AG04449 (cell line): ENCODE data around the gene POMT1.
"Not testable (repeated sequence)": the region's sequence is repeated elsewhere in the genome, so short reads cannot be mapped to it uniquely, and the experiment has no call there.

Experiments used
- CTCF ChIA-PET: fragments of 350-600 bp; formaldehyde crosslinking; extraction: SDS; loops from one replicate; lab custom pipeline; 2021; ENCODE audit warnings: antibody characterized with exemption; lab: Yijun Ruan, JAX
- POLR2A ChIA-PET: fragments of 400-600, 350-600 bp; formaldehyde crosslinking; extraction: SDS; loops from one replicate; lab custom pipeline; 2020; ENCODE audit warnings: antibody characterized with exemption, inconsistent platforms; lab: Yijun Ruan, JAX
- DNase-seq: peaks from one replicate; pipeline ENCODE4 v3.0.0-alpha.2; 2010; ENCODE audit warnings: low read depth, low spot score
- H3K4me3 ChIP-seq: 2 replicates; pipeline ENCODE4 v1.5.1; 2011; ENCODE audit warnings: low read depth, mild to moderate bottlenecking, control low read depth, low read length
- CTCF ChIP-seq: IDR thresholded peaks from one replicate; pipeline ENCODE4 v1.5.1; 2011; ENCODE audit warnings: mild to moderate bottlenecking, moderate library complexity, low read length, control low read depth, inconsistent platforms; ENCODE audit not compliant: insufficient read depth; ENCODE audit errors: missing control alignments

The POMT1 gene

GRCh38 chr9:131511880-131512279, 9.2 kb downstream of the POMT1 start:
- no peak for TF ChIP-seq CTCF
- no peak overlapping the region for H3K4me3 ChIP-seq
- POLR2A ChIA-PET = no interaction called here
- DNase-seq = no peak
- CTCF ChIA-PET = interaction anchor here (1.0 to 1.1 kb wide), 2 partner anchors 31 to 228 kb away, joined by 3 read pairs; partner anchors contain the start of gene RAPGEF1

GRCh38 chr9:131513177-131513576, 10.5 kb downstream of the POMT1 start:
- no peak overlapping the region for H3K4me3 ChIP-seq
- DNase-seq = no peak
- ChIA-PET POLR2A (no interaction called here), CTCF (interaction anchor here (0.7 to 1.0 kb wide), 2 partner anchors 10 to 227 kb away, joined by 3 read pairs; partner anchors contain the start of genes POMT1 and RAPGEF1)
- TF ChIP-seq CTCF = no peak

GRCh38 chr9:131515559-131516031, 12.9 kb downstream of the POMT1 start:
- H3K4me3 ChIP-seq, CTCF ChIA-PET, DNase-seq, POLR2A ChIA-PET: not testable (repeated sequence)

GRCh38 chr9:131516100-131516499, 13.4 kb downstream of the POMT1 start:
- ChIA-PET CTCF (no interaction called here), POLR2A (no interaction called here)
- no peak overlapping the region for H3K4me3 ChIP-seq
- DNase-seq = no peak
- TF ChIP-seq CTCF = no peak

- ChIA-PET CTCF (interaction anchor here (1.0 kb wide), 1 partner anchor 13 kb away, joined by 3 read pairs; no protein-coding TSS in a partner anchor), POLR2A (no interaction called here)
- no peak overlapping the region for H3K4me3 ChIP-seq
- no peak for DNase-seq
- TF ChIP-seq CTCF = no peak
Measured at GRCh38 chr9:131516930-131517329, 14.2 kb downstream of the POMT1 start.

- TF ChIP-seq CTCF = no peak
- CTCF ChIA-PET = no interaction called here
- no peak for DNase-seq
- no peak overlapping the region for H3K4me3 ChIP-seq
- POLR2A ChIA-PET = no interaction called here
Measured at GRCh38 chr9:131517761-131518190, 15.1 kb downstream of the POMT1 start.

GRCh38 chr9:131518553-131518952, 15.8 kb downstream of the POMT1 start:
- no peak for TF ChIP-seq CTCF
- CTCF ChIA-PET = no interaction called here
- DNase-seq = no peak
- POLR2A ChIA-PET = no interaction called here
- no peak overlapping the region for H3K4me3 ChIP-seq
